Tibial artery (tissue), 4 donors: ENCODE results near the gene NFIA.
A peak's percentile ranks its signal among the peaks of the same experiment; 100 is the strongest.

ENCODE experiments used
- DNase-seq, 2 donors: peaks; one replicate each; pipeline ENCODE4 v3.0.0-alpha.2; 2019
- H3K27ac ChIP-seq, 2 donors: fragments of 200-600 bp; sonication (generic) in 1 of 2; 1 replicate in 1 of 2; 2 replicates in 1 of 2; pipeline ENCODE4 v1.5.1; 2018 to 2019; ENCODE audit warnings: mild to moderate bottlenecking in 1 of 2
- H3K27me3 ChIP-seq, 2 donors: fragments of 200-600 bp; sonication (generic) in 1 of 2; one replicate each; pipeline versions ENCODE4 v1.5.1 to v1.6.0; 2016 to 2019
- H3K36me3 ChIP-seq, 3 donors: fragments of 200-600 bp; sonication (generic) in 2 of 3; one replicate each; pipeline ENCODE4 v1.5.1; 2016 to 2019; ENCODE audit warnings: mild to moderate bottlenecking in 2 of 3
- H3K4me1 ChIP-seq, 4 donors: fragments of 200-600 bp; sonication (generic) in 2 of 4; 1 replicate in 3 of 4; 2 replicates in 1 of 4; pipeline ENCODE4 v1.5.1; 2016 to 2019
- H3K4me3 ChIP-seq, 2 donors: fragments of 200-600 bp; sonication (generic) in 1 of 2; 1 replicate in 1 of 2; 2 replicates in 1 of 2; pipeline ENCODE4 v1.5.1; 2018 to 2019; ENCODE audit warnings: mild to moderate bottlenecking in 2 of 2
- H3K9me3 ChIP-seq, 3 donors: fragments of 200-600 bp; sonication (generic) in 1 of 3; one replicate each; pipeline ENCODE4 v1.5.1; 2016 to 2019
- intact Hi-C: fragments of 100-400 bp; cut with DNase I; formaldehyde crosslinking; loops from one replicate; pipeline ENCODE4 v1.15.0; 2023; ENCODE audit warnings: low total_unique reads
- TF ChIP-seq, protein P1 (sequence below), 2 experiments: fragments of 200-600 bp in 1 of 2; fragments of 450-650 bp in 1 of 2; IDR thresholded peaks; one replicate each; pipeline ENCODE4 v1.5.1; 2017 to 2019; ENCODE audit warnings: antibody characterized with exemption in 2 of 2, mild to moderate bottlenecking in 1 of 2, moderate library complexity in 1 of 2

The NFIA gene

GRCh38 chr1:61111084-61112004, 29.0 kb downstream of the NFIA start:
- Histone ChIP-seq H3K36me3 (peaks cover 0 to 4% (median 0%) of the 10 kb centered on the region in 3 donors), H3K4me3 (no peak overlapping the region), H3K27me3 (no peaks in the 10 kb centered on the region), H3K27ac (no peak overlapping the region), H3K4me1 (peaks cover 0 to 46% (median 9%) of the 10 kb centered on the region in 4 donors), H3K9me3 (no peaks in the 10 kb centered on the region)
- intact Hi-C loops = no loop called here
- no peak for DNase-seq
- TF ChIP-seq, protein P1, sequence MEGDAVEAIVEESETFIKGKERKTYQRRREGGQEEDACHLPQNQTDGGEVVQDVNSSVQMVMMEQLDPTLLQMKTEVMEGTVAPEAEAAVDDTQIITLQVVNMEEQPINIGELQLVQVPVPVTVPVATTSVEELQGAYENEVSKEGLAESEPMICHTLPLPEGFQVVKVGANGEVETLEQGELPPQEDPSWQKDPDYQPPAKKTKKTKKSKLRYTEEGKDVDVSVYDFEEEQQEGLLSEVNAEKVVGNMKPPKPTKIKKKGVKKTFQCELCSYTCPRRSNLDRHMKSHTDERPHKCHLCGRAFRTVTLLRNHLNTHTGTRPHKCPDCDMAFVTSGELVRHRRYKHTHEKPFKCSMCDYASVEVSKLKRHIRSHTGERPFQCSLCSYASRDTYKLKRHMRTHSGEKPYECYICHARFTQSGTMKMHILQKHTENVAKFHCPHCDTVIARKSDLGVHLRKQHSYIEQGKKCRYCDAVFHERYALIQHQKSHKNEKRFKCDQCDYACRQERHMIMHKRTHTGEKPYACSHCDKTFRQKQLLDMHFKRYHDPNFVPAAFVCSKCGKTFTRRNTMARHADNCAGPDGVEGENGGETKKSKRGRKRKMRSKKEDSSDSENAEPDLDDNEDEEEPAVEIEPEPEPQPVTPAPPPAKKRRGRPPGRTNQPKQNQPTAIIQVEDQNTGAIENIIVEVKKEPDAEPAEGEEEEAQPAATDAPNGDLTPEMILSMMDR (IDR thresholded peaks at IDR 0.05) = no peak

DNA sequence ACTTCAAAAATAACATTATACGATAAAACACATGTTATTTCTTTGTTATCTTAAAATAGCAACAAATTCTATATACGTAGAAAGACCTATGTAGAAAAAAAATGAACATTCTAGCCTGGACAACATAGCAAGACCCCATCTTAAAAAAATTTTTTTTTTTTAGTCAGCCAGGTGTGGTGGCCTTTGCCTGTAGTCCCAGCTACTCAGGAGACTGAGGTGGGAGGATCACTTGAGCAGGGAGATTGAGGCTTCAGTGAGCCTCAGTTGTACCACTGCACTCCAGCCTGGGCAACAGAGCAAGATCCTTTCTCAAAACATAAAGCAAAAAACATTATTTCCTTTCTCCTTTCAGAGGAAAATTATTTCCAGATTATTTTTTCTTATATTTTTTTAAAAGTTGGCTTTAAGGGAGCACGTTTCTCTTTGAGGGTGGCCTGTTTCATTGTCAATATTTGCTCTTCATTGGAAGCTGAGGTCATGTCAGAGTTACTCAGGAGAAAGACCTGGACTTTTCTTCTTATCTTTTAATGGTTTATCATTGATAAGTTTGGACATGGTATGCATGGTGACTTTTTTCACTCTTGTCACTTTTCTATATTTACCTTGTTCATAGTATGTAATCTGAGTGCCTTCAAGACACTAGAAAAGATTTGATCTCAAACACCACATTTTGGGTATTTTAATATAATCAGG, 32.0 kb downstream of the NFIA start:
- H3K4me1 ChIP-seq = peaks cover 0 to 71% (median 10%) of the 10 kb centered on the region in 4 donors

GRCh38 chr1:61115436-61115835, 33.1 kb downstream of the NFIA start:
- no peak overlapping the region for H3K4me3 ChIP-seq
- DNase-seq = no peak
- H3K27ac ChIP-seq = no peak overlapping the region
- H3K27me3 ChIP-seq = no peaks in the 10 kb centered on the region
- H3K4me1 ChIP-seq = peaks cover 0 to 75% (median 11%) of the 10 kb centered on the region in 4 donors
- intact Hi-C loops = no loop called here
- no peaks in the 10 kb centered on the region for H3K36me3 ChIP-seq
- TF ChIP-seq, protein P1 (IDR thresholded peaks at IDR 0.05) = no peak
- H3K9me3 ChIP-seq = no peaks in the 10 kb centered on the region

More for the DNA sequence above, 32.0 kb downstream of the NFIA start:
- Histone ChIP-seq H3K27me3 (no peaks in the 10 kb centered on the region), H3K27ac (no peak overlapping the region), H3K4me3 (no peak overlapping the region), H3K9me3 (no peaks in the 10 kb centered on the region), H3K36me3 (no peaks in the 10 kb centered on the region)
- TF ChIP-seq, protein P1 (IDR thresholded peaks at IDR 0.05) = no peak
- DNase-seq = no peak
- intact Hi-C loops = no loop called here

- H3K4me3 ChIP-seq = no peak overlapping the region
- no peaks in the 10 kb centered on the region for H3K27me3 ChIP-seq
- no peak for DNase-seq
- H3K36me3 ChIP-seq = no peaks in the 10 kb centered on the region
- intact Hi-C loops = no loop called here
- TF ChIP-seq, protein P1 (IDR thresholded peaks at IDR 0.05) = no peak
- H3K9me3 ChIP-seq = no peaks in the 10 kb centered on the region
- H3K4me1 ChIP-seq = peaks cover 0 to 72% (median 14%) of the 10 kb centered on the region in 4 donors
- peak overlapping the region in 1 of 2 donors; percentile 7 for H3K27ac ChIP-seq
Observed at GRCh38 chr1:61116421-61116820, 34.1 kb downstream of the NFIA start.

- Histone ChIP-seq H3K4me3 (no peak overlapping the region), H3K4me1 (peaks cover 0 to 72% (median 19%) of the 10 kb centered on the region in 4 donors), H3K9me3 (no peaks in the 10 kb centered on the region), H3K27ac (no peak overlapping the region), H3K27me3 (no peaks in the 10 kb centered on the region), H3K36me3 (no peaks in the 10 kb centered on the region)
- DNase-seq = no peak
- intact Hi-C loops = no loop called here
- TF ChIP-seq, protein P1 (IDR thresholded peaks at IDR 0.05) = no peak
Observed at GRCh38 chr1:61117283-61117682, 34.9 kb downstream of the NFIA start.
